Cardiac septum (tissue), 1 donor: ENCODE results near the gene NT5M. TPM values are rescaled to one million over a fixed set of nuclear protein-coding genes. Genes with fewer than 3 reads are reported as not detected.

Source experiments
- DNase-seq: peaks from one replicate; pipeline ENCODE4 v3.0.0-alpha.2; 2020; ENCODE audit warnings: low spot score
- intact Hi-C: fragments of 100-400 bp; cut with DNase I; formaldehyde crosslinking; loops from one replicate; pipeline ENCODE4 v1.14.0; 2022
- total RNA-seq: library from RNA; stranded (reverse); fragmentation: NEBNext Ultra II Directional; extraction: Animal tissue kit (Norgen Biotek cat#: 25700); gene quantifications from one replicate; pipeline ENCODE4 v1.2.1, GENCODE V29; 2021
- donor health status: DM: no; HTN: no; CAD: no.

The NT5M gene
- total RNA-seq, 1 donor from 2014 or later = 7.5 TPM

- intact Hi-C loops = no loop called here
- DNase-seq = peak; percentile 55
Measured at GRCh38 chr17:17363638-17364337, 60.6 kb downstream of the NT5M start.

- no peak for DNase-seq
- intact Hi-C loops = no loop called here
Measured at GRCh38 chr17:17364338-17364667, 61.1 kb downstream of the NT5M start.

- intact Hi-C loops = no loop called here
- DNase-seq = no peak
Measured at GRCh38 chr17:17365476-17366110, 62.4 kb downstream of the NT5M start.

- intact Hi-C loops = no loop called here
- no peak for DNase-seq
Measured at GRCh38 chr17:17366235-17366634, 63.1 kb downstream of the NT5M start.

- intact Hi-C loops = no loop called here
- no peak for DNase-seq
Measured at GRCh38 chr17:17366941-17367875, 64.0 kb downstream of the NT5M start.

- no peak for DNase-seq
Measured at GRCh38 chr17:17367931-17368330, 64.8 kb downstream of the NT5M start.

GRCh38 chr17:17370711-17371110 is 67.5 kb downstream of the NT5M start:
- intact Hi-C loops = no loop called here
- no peak for DNase-seq

More at GRCh38 chr17:17367931-17368330, 64.8 kb downstream of the NT5M start:
- intact Hi-C loops = no loop called here

- no peak for DNase-seq
- intact Hi-C loops = no loop called here
Measured at GRCh38 chr17:17372856-17373520, 69.8 kb downstream of the NT5M start.

- DNase-seq = no peak
- intact Hi-C loops = no loop called here
Measured at GRCh38 chr17:17375841-17376240, 72.7 kb downstream of the NT5M start.

GRCh38 chr17:17376362-17376761 is 73.2 kb downstream of the NT5M start:
- intact Hi-C loops = no loop called here
- no peak for DNase-seq

- DNase-seq = no peak
- intact Hi-C loops = no loop called here
Measured at GRCh38 chr17:17377071-17377967, 74.1 kb downstream of the NT5M start.

GRCh38 chr17:17379197-17379991 is 76.2 kb downstream of the NT5M start:
- intact Hi-C loops = no loop called here
- no peak for DNase-seq

- intact Hi-C loops = loop anchor here (10.0 kb wide), 1 partner anchor 56 kb away; no protein-coding TSS in a partner anchor
- DNase-seq = no peak
Measured at GRCh38 chr17:17380145-17380925, 77.2 kb downstream of the NT5M start.

- intact Hi-C loops = loop anchor here (10.0 kb wide), 1 partner anchor 57 kb away; no protein-coding TSS in a partner anchor
- no peak for DNase-seq
Measured at GRCh38 chr17:17381446-17382064, 78.4 kb downstream of the NT5M start.

GRCh38 chr17:17382065-17382459 is 78.9 kb downstream of the NT5M start:
- DNase-seq = no peak
- intact Hi-C loops = loop anchor here (10.0 kb wide), 1 partner anchor 57 kb away; no protein-coding TSS in a partner anchor

- intact Hi-C loops = loop anchor here (10.0 kb wide), 1 partner anchor 58 kb away; no protein-coding TSS in a partner anchor
- DNase-seq = no peak
Measured at GRCh38 chr17:17382971-17383370, 79.8 kb downstream of the NT5M start.
